22Rv1 (cell line): ENCODE measurements around the gene UBE2E1.

Experiments
- ZFX ChIP-seq: fragments of 450-650 bp; IDR thresholded peaks from 2 replicates; pipeline ENCODE4 v1.6.1; 2017; ENCODE audit warnings: antibody characterized with exemption, borderline replicate concordance
- TF ChIP-seq, protein P1 (sequence below): fragments of 450-650 bp; IDR thresholded peaks from 2 replicates; pipeline ENCODE4 v1.5.1; 2017; ENCODE audit warnings: mild to moderate bottlenecking

GRCh38 chr3:23767546-23767945 lies 38.2 kb upstream of the UBE2E1 start:
- TF ChIP-seq, protein P1, sequence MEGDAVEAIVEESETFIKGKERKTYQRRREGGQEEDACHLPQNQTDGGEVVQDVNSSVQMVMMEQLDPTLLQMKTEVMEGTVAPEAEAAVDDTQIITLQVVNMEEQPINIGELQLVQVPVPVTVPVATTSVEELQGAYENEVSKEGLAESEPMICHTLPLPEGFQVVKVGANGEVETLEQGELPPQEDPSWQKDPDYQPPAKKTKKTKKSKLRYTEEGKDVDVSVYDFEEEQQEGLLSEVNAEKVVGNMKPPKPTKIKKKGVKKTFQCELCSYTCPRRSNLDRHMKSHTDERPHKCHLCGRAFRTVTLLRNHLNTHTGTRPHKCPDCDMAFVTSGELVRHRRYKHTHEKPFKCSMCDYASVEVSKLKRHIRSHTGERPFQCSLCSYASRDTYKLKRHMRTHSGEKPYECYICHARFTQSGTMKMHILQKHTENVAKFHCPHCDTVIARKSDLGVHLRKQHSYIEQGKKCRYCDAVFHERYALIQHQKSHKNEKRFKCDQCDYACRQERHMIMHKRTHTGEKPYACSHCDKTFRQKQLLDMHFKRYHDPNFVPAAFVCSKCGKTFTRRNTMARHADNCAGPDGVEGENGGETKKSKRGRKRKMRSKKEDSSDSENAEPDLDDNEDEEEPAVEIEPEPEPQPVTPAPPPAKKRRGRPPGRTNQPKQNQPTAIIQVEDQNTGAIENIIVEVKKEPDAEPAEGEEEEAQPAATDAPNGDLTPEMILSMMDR = no peak
- TF ChIP-seq ZFX = no peak
